ENCODE data around the gene STH. TPM values are rescaled to one million over a fixed set of nuclear protein-coding genes. Genes with fewer than 3 reads are reported as not detected.

The STH gene
- total RNA-seq, 1 donor from 2014 or later: 3.9 TPM

DNA sequence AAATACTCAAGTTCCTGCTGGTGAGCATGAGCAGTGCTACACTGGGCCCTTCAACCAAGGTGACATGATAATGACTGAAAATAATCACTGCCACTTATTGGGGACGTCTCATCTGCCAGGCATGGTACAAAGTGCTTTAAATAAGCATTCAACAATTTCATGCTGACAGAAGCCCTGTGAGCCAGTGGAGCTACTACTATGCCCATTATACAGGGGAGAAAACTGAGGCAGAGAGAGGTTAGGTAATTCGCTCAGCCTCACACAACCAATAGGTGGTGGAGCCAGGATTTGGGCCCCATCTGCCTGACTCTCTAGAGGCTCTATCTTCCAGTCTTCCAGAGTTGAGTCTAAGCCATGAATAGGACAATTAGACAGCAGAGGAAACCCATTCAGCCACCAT lies 30.3 kb upstream of the STH start:
- no peak for DNase-seq

DNA sequence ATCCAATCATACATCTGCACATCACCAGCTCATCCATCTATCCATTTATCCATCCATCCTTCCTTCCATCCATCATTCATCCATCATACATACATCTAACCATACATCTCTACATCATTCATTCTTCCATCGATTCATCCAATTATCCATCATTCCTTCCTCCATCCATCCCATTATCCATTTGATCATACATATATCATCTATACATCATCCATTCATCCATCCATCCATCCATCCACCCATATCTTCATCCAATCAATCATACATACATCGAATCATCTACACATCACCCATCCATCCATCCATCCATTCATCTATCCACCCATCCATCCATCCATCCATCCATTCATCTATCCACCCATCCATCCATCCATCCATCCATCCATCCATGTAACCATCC lies 29.3 kb upstream of the STH start:
- DNase-seq: no peak

DNA sequence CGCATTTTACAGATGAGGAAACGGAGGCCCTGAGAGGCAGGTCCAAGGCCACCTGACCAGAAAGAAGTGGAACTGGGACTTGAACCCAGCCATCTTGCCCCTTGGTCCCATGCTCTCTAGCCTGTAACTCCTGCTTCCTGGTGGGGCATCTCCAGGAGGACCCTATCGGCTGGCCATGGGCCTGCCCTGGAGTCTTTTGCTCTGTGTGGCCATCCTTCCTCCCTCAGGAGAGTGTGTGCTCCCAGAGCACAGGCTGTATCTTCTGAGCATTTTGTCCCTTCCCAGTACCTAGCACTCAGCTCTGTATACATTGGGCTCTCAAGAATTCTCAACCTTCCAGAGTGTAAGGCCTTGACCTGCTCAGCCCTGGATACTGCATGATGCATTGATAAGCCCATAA lies 28.4 kb upstream of the STH start:
- no peak for DNase-seq

DNA sequence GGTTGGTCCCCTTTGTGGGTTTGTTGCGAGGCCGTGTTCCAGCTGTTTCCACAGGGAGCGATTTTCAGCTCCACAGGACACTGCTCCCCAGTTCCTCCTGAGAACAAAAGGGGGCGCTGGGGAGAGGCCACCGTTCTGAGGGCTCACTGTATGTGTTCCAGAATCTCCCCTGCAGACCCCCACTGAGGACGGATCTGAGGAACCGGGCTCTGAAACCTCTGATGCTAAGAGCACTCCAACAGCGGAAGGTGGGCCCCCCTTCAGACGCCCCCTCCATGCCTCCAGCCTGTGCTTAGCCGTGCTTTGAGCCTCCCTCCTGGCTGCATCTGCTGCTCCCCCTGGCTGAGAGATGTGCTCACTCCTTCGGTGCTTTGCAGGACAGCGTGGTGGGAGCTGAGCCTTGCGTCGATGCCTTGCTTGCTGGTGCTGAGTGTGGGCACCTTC lies 27.3 kb upstream of the STH start:
- no peak for DNase-seq

DNA sequence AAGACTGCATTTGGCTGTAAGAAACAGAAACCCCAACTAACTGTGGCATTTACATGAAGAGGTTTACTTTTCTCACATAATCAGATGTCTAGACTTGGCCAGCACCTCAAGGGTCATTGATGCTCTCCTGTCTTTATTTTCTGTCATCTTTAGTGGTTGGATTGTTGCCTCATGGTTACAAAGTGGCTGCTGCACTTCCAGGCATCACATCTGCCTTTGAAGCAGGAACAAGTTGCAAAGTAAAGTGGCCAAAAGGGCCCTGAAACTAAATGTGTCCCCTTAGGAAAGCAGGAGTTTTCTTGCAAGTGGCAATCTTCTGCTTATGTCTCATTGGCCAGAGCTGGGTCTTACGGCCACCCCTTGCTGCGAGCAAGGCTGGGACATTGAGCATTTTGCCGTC lies 26.5 kb upstream of the STH start:
- DNase-seq: no peak

DNA sequence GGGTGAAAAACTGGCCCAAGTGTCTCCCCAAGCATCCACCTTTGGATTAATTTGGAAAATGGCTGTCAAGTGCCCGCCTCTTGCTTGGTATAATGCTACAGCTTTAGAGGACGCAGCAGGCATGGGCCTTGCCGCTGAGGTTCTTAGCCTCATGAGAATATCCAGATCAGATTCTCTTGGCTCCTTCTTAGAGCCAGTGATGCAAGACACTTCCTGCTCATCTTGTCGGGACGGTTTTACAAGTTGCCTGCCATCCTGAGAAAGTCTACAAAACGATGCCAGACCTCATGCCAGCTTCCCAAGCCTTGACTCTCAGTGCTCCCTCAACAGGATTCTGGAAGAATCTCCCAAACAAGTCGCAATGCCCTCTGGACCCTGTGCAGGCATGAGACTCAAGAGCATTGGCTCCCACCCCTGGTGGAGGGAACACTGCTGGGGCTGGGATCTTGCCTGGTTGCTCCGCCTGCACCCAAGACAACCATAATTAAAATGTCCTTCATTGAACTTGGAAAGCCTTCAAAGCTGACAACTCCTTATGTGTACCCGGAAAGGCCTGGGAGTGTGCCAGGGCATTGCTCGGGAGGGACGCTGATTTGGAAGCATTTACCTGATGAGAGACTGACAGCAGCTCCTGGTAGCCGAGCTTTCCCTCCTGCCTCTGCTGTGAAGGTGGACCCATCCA lies 25.8 kb upstream of the STH start:
- no peak for DNase-seq

DNA sequence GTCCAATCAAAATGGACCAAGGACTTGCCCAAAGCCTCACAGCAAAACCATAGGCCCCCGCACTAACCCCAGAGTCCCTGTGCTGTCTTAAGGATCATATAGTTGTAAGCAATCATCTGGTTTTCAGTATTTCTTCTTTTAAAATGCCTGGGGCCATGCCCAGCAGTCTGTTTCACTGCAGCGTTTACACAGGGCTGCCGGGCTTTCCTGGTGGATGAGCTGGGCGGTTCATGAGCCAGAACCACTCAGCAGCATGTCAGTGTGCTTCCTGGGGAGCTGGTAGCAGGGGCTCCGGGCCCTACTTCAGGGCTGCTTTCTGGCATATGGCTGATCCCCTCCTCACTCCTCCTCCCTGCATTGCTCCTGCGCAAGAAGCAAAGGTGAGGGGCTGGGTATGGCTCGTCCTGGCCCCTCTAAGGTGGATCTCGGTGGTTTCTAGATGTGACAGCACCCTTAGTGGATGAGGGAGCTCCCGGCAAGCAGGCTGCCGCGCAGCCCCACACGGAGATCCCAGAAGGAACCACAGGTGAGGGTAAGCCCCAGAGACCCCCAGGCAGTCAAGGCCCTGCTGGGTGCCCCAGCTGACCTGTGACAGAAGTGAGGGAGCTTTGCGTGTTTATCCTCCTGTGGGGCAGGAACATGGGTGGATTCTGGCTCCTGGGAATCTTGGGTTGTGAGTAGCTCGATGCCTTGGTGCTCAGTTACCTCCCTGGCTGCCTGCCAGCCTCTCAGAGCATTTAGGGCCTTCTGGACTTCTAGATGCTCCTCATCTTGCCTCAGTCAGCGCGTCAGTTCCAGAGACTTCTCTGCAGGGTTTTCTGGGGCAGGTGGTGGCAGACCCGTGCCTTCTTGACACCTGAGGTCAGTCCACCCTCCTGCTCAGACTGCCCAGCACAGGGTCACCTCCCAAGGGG lies 24.8 kb upstream of the STH start:
- DNase-seq: no peak

DNA sequence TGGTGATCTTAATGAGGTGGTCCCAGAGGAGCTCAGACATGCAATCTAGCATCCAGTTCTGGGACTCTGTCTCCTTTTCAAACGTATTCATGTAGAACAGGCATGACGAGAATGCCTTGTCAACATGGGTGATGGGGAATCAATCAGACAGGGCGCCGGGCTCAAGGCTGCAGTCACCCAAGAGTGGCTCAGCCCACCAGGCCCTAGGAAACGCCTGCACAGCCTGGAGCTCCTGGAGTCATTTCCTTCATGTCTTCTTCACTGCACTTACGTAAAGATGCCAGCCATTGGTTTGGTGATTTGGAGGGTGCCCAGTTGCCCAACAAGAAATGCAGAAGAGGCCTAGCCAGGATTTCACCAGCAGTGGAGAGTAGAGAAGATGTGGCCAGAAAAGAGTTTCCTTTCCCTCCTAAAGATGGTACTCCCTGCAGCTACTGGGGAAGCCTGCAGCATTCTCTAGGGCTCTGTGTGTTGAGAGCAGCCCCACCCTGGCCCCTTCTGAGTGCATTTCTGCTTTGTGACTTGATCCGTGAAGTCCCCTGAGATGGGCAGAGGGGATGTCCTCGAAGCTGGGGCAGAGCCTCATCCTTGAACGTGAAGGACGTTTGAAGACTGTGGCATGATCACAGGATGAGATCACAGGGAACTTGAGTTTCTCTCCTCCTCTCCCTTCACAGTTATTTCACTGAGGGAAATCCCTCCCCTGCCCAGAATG lies 24.0 kb upstream of the STH start:
- DNase-seq: no peak

DNA sequence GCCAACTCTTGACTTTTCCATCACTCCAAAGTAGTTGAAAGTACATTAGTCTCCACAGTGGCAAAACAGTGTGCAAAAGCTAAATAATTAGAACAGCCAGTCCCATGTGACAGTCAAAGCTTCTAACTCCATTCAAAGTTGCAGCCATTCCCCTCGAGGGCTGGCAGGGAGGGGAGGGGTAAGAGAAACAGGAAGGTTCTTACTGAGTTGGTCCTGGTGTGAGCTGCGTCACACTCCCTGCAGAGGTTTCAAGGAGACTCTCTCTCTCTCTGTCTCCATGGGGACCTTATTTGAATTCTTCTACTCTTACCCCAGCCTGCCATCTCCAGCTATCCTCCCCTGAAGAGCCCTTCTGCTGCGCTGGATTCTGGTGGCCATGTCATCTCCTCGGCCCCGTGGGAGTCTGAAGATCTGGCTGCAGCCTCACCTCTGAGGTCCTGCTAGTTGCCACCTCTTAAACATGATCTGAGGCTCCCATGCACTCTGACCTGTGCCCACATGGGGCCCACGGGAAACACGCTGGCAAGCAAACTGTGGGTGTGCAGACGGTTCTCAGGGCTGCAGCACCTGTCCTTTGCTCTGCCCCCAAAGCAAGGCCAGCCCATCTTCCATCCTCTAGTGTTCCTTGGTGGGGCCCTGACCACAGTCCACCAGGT lies 23.3 kb upstream of the STH start:
- DNase-seq: no peak

DNA sequence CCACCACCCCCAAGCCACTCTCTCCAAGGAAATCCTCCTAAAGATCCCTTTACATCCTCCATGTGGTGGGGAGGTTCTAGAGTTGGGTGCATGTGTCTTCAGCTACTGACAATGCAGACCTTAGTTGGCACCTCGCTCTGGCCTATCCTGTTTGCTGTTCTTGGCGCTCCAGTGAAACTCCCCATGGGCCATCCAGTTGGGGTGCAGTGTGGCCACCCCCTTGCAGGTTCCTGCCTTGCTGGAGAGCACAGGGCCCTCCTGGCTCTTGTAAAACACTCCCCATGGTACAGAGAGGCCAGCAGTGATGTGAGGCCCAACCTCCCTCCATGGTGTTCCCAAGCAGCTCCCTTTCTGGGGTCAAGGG lies 22.7 kb upstream of the STH start:
- DNase-seq: no peak

DNA sequence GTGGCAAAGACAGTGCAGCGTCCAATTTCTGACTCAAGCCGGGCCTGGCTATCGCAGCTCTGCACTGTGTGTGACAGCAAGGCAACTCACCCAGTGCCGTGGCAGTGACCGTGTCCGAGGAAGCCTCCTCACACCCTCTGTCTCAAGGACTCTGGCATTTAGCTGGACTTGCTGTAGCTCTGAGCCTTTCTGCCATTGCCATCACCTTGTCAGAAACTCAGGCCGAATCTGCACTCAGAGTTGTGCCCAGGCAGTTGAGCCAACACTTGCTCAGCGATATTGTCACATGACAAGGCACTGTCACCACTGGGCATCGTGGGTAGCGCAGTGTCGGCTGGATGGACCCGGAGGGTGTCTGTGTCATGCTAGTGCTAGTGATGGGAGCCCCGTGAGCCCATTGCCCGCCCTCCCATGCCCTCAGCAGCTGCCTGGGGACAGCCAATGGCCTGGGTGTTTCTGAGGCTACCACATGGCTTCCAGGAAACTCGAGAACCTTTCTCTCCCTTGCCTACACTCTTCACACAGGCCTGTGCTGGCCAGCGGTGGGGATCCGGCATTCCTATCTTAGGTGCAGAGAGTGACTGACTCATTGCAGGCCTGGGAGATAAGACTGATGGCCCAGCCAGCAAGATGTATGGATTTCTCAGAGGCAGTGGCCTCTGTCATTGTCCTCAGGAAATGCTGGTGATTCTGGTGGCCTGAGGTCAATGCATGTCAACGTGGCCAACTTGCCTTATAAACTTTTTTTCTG lies 22.1 kb upstream of the STH start:
- no peak for DNase-seq

DNA sequence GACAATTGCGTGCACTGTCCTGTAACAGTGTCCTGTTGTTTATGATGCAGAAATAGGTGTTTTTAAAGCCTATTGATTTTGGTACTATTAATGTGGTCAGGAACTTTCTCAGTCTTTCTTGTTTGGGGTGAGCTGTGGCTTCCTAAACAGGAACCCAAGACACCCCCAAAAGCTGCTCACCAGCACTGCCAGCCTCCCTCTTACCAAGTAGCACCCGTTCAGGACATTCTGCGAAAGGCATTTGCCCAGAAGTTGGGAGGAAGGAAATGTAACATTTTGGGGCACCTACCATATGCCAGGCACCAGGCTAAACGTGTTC lies 21.6 kb upstream of the STH start:
- DNase-seq: no peak

DNA sequence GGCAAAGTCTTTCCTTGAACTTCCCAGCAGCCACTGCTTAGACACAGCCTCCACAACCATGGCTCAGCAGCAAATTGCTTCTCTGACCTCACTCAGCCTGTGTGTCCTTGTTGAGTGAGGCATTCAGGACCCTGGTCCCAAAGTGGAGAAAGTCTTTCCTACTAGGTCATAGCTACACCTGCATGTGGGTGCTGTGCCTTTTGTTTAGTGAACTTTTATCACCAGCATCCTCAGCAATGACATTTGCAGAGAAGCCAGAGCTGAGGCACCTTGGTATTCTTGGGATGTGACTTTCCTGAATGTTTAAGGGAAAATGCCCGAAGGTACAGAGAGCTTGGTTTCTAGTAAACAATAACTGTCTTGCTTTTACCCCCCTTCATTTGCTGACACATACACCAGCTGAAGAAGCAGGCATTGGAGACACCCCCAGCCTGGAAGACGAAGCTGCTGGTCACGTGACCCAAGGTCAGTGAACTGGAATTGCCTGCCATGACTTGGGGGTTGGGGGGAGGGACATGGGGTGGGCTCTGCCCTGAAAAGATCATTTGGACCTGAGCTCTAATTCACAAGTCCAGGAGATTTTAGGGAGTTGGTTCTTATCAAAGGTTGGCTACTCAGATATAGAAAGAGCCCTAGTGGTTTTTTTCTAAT lies 20.9 kb upstream of the STH start:
- DNase-seq: no peak

DNA sequence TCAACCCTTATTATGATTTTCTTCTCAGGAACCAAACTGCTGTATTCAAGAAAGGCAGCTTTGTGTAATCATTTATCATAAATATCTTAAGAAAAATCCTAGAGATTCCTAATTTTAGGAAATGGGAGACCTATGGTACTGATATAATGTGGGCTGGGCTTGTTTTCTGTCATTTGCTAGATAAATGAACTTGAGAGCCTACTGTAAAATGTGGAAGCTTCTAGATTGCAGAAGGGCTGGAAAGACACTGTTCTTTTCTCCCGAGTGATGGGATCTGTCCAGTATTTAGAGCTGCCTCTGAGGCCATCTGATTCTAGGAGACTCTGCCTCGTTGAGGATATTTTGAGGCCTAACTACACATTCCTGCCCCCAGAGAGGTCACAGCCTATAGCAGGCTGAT lies 19.9 kb upstream of the STH start:
- DNase-seq: no peak

DNA sequence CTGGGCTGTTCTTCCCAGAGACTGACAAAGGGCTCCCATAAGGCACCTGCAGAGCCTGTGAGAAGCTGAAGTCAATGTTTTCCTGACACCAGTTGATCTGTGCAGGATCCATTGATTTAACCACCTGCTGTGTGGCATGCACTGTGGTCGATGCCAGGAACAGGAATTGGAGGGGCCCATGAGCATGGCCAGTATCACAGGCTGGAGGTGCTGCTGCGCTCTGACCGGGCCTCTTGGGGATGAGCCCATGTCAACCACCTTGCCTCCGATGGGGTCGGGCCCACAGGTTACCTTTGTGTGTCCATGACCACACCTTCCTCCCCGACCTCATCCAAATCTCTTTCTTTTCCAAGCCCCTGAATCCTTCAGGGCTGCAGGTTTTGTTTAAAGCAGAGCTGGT lies 18.2 kb upstream of the STH start:
- no peak for DNase-seq

DNA sequence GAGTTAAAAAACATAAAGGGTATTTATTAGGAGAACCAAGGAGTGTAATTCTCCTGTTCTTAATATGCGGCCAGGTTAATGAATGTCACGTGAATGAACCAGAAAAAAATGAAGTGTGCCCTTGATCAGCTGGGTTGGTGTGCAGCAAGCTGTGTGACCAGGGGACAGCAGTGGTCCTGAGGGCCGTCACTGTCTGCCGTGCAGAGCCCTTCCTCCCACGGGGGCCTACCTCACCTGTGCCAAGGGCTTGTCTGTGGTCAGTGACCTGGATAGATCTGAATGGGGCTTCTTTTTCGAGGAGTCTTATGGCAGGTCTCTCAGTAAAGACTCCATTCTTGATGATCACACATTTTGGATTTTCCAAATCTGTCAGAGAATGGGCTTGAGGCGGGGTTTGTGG lies 17.7 kb upstream of the STH start:
- no peak for DNase-seq

DNA sequence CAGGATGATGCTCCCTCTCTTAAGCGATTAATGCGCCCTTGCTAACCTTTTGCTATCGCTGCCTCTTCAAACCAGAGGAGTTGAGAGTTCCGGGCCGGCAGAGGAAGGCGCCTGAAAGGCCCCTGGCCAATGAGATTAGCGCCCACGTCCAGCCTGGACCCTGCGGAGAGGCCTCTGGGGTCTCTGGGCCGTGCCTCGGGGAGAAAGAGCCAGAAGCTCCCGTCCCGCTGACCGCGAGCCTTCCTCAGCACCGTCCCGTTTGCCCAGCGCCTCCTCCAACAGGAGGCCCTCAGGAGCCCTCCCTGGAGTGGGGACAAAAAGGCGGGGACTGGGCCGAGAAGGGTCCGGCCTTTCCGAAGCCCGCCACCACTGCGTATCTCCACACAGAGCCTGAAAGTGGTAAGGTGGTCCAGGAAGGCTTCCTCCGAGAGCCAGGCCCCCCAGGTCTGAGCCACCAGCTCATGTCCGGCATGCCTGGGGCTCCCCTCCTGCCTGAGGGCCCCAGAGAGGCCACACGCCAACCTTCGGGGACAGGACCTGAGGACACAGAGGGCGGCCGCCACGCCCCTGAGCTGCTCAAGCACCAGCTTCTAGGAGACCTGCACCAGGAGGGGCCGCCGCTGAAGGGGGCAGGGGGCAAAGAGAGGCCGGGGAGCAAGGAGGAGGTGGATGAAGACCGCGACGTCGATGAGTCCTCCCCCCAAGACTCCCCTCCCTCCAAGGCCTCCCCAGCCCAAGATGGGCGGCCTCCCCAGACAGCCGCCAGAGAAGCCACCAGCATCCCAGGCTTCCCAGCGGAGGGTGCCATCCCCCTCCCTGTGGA lies 16.0 kb upstream of the STH start:
- no peak for DNase-seq

DNA sequence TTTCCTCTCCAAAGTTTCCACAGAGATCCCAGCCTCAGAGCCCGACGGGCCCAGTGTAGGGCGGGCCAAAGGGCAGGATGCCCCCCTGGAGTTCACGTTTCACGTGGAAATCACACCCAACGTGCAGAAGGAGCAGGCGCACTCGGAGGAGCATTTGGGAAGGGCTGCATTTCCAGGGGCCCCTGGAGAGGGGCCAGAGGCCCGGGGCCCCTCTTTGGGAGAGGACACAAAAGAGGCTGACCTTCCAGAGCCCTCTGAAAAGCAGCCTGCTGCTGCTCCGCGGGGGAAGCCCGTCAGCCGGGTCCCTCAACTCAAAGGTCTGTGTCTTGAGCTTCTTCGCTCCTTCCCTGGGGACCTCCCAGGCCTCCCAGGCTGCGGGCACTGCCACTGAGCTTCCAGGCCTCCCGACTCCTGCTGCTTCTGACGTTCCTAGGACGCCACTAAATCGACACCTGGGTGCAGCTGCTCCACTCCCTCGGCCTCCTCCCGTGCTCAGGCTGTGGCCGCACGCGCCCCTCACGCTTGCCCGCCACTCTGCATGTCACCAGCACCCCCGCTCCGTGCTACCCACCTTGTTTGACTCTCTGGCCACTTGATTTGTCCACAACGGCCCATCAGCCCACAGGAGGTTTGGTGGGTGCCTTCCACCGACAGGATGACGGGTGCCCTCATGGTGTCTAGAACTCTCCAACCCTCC lies 15.3 kb upstream of the STH start:
- no peak for DNase-seq

DNA sequence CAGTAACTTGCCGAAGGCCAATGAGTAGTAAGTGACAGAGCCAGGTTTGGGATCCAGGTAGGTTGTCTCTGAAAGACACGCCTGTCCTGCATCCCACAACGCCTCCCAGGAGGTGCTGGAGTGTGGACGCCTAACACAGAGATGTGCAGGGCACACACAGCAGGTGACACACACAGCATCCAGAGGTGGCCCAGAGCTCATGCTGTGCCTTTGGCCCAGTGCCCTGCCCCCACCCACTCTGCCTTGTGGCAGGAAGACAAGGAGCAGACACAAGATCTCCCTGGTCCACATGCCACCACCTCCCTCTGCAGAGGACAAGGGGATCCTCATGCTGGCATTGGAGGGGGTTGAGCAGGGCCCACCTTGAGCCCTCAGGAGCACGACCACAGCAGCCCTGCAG lies 14.7 kb upstream of the STH start:
- no peak for DNase-seq

DNA sequence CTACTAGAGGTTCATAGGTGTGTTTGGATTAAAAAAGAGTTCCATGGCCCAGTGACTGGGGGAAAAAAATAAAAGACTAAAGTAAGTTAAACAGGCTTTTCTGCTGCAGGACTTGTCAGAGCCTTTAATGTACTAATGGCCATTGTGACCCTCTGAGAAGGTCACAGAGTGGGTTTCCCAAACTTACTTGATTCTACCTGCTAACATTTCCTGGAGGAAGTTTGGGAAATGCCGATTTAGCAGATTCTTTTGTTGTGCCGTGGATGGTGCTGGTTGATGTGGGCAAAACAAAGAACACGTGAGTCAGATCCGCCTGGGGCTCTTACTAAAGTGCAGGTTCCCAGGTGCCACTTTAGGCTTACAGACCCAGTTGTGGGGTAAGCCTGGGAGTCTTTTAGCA lies 13.6 kb upstream of the STH start:
- DNase-seq: no peak

Data from occipital lobe (tissue), 2 donors.